Measurements from ENCODE around the gene PCMTD2.

PCMTD2 gene

DNA sequence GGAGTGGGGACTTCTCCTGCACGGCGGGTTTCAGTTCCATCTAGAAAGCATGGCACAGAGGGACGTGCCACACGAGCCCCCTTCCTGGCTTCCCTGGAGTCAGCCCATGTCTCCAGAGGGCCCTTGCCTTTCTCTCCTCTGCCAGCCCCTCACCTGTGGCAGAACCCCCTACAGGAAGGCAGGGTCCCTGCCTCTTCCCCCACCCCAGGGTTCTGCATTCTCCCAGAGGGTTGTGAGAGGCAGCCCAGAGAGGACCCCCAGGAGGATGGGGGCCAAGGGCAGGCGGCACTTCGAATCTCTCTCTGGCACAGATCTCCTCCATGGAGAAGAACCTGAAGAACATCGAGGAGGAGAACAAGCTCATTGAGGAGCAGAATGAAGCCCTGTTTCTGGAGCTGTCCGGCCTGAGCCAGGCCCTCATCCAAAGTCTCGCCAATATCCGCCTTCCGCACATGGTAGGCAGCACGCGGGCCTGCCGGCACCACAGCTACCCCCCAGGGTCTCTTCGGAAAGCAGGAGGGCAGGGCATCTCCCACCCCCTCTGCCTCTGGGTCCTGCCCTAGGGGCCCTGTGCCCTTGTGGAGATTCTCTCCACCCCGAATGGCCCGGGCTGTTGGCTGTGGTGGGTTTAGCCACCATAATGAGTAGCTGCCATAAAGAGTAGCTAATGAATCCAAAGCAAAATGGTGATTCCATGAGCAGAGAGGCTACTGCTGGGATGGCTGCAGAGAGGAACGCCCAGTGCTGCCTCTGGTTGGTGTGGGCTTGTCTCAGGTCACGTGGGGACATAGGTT, 15.9 kb upstream of the PCMTD2 start:
- no peak for DNase-seq

- DNase-seq, result no peak
Observed at GRCh38 chr20:64240243-64241015, 15.1 kb upstream of the PCMTD2 start.

- no peak for DNase-seq
Observed at GRCh38 chr20:64241061-64241460, 14.5 kb upstream of the PCMTD2 start.

GRCh38 chr20:64242003-64242796, 13.3 kb upstream of the PCMTD2 start:
- no peak for DNase-seq

- no peak for DNase-seq
Observed at GRCh38 chr20:64242797-64243475, 12.6 kb upstream of the PCMTD2 start.

DNA sequence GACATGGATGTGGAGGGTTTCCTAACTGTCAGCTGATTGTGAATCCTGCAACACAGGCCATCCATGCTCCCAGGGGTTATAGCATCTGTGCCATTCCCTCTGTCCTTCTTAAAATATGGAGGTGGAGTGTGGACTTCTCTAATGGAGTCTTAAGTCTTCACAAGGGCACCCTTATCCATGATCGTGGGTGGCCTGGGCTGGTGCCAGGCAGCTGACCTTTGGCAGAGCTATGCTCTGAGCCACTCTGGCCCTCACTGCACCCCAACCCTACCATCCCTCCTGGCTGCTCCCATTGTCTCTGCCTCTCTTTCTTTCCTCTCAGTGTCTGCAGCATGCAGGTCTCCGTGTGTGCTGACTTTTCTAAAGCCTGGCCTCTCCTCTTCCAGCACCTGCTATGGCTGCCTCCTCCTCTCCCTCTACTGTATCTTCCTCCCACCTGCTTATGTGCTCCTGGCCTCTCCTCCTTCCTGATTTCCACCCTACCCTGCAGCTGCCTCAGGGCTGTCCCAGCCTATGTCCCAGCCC, 11.2 kb upstream of the PCMTD2 start:
- no peak for DNase-seq

DNA sequence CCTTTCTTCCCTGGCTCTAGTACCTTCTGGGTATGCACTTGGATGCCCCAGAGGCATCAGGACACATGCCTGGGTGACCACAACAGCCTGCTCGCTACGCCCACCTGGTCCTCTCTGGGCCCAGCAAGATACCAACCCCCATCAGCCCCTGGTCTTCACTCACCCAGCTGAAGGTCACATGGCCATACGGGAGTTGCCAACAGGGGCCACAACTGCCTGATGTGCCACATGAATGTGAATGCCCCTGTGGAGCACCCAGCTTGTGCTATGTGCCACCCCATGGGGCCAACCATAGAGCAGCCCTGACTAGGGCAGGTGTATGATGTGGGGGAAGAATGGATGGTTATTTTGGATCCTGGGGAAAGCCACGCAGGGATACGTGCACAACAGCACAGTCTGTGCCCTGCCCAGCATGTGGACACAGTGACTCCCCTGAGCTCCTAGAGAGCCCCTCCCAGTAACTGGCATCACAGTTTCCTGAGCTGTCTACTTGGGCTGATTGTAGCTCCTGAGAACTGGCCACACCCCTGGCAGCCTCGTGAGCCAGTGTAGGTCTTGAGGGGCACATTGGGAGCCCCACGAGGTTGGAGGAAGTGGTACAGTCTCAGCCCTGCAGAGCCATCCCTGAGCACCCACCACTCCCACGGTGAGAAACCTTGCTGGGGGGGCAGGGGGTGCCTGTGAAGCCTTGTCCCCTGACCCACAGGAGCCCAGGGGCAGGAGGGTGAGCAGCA, 10.5 kb upstream of the PCMTD2 start:
- DNase-seq, result no peak

DNA sequence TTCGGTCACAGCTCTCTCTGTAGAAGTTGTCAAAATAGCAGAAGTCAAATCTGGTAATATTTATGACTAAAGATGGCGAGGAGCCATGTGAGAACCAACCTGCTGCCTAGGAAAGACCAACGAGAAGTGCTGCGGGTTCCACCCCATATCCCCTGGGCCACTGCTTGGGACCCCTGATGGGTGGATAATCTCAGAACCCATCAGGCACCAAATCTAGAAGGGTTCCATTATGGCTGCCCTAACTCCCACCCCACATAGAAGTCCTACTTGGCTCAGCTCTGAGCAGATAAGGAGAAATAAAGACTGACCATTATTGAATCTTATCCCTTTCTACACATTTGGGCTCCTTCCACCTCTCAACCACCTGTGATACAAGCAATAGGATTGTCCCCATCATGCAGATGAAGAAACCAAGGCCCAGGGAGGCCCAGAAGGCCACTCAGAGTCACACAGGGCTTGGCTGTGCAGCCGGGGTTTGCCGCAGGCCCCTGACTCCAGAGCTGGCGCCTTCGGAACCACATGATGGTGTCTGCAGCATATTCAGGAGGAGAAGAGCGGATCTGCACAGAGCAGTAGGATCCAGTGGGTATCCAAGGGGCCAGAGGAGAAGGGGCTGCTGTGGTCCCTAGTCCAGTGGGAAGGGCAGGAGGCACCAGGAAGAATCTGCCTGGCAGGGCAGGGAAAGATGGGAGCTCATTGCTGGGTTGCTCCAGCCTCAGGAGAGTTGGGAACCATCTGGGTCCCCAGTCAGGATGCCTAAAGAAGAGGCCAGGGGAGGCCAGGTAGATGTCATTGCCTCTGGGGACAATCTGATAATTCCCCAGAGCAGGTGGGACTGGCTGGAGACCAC, 9.6 kb upstream of the PCMTD2 start:
- DNase-seq, result no peak

DNA sequence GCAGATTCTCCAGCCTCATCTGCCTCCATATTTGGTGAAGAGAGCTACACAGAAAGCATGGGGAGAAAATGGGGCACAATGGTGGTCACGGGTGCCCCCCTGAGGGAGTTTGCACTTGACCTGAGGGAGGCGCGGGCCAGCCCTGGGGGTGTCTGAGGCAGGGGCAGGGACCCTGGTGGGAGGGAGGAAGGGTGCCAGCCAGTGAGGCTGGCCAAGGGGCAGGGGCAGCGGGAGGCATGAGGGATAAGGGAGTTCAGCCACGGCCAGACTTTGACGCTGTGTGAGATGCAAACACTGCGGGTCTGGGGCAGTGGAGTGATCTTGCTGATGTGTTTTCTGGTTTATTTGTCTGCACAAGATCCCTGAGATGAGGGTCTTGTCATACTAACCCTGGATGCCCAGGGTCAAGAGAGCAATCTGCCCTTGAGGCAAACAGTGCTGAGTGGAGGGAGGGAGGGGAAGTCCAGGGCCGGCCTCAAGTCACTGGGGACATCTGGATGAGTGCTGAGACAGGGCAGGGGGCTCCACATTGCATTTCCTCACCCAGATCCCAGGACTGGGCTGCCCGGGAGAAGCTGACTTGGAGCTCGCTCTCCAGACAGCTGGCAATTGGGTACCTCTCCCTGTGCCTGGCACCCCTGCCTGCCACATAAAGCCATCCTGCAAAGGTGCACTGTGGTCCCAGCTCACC, 8.8 kb upstream of the PCMTD2 start:
- no peak for DNase-seq

- no peak for DNase-seq
Observed at GRCh38 chr20:64247307-64247618, 8.3 kb upstream of the PCMTD2 start.

GRCh38 chr20:64247970-64248841, 7.3 kb upstream of the PCMTD2 start:
- DNase-seq, result peak in 3 of 4 experiments; percentile 19 to 40 (median 25)

DNA sequence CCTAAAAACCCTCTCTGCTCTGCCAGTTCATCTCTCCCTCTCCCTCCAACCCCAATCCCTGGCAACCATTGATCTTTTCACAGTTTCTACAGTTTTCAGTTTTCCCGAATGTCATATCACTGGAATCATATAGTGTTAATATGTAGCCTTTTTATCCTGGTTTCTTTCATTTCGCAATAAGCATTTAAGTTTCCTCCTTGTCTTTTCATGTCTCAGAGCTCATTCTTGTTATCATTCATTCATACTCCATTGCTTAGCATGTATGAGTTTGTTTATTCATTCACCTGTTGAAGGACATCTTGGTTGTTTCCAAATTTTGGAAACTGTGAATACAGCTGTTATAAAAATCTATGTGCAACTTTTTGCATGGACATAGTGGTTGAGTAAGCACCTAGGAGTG, 5.5 kb upstream of the PCMTD2 start:
- DNase-seq, result no peak

DNA sequence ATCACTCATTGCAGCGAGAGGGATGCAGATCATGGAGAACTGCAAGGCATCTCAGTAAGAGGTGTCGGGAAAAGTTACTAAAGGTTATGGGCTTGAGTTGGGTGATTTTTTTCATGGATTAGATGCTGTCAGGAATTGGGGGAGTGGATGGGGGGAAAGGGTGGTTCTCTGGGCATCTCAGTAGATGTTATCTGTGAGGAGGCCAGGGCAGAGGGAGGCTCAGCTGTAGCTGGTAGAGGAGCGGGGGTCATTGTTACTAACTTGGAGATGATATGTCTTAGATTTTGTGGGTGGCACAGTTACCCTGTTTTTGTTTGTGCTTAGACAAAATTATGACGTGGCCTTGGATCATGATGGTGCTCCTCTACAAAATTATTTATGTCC, 2.6 kb upstream of the PCMTD2 start:
- DNase-seq, result no peak

DNA sequence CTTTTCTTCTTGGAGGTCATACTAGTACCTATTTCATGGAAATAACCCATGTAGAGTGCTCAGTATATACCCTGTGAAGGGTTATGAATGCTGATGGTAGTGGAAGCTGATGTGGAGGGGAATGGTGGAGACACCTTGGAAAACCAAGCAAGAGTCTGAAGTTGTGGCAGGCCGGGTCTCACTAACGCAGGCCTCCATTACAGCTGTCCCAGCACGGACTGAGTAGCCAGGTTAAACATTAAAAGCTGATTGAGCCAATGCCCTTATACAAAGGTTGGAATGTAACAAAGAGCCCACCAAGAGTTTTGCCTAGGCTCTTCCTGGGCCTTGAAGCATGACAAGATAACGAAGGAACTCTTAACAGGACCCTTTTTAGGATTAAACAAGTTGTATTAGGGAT, 2.1 kb upstream of the PCMTD2 start:
- DNase-seq, result no peak

GRCh38 chr20:64254156-64254555, 1.4 kb upstream of the PCMTD2 start:
- DNase-seq, result no peak

GRCh38 chr20:64254571-64255360, 782 bp upstream of the PCMTD2 start:
- no peak for DNase-seq

GRCh38 chr20:64256282-64256935, 861 bp downstream of the PCMTD2 start:
- peak in 2 of 4 experiments; percentile 31 to 33 for DNase-seq

Data from suppressor macrophage (primary cell).